ENCODE measurements around the gene ZNF511. TPM values are rescaled to one million over a fixed set of nuclear protein-coding genes. Genes with fewer than 3 reads are reported as not detected.

The ZNF511 gene
- polyA plus RNA-seq, 1 donor: 20.9 TPM

DNA sequence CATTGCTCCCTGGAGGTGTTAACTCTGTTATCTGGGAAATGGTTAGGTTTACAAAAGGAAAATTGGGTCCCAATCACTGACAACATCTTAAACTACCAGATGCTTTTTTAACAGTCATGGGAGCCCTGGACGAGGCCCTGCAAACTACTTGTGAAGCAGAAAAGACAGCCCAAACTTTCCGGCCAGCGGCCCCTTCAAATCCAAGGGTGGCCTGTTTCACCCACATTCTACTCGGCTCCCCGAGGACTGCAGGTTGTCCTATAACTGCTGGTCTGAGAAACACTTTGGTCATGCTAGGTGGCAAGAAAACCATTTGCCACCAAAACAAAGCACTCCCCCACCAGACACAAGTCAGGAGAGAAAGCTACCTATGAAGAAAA is 2.6 kb upstream of the ZNF511 start:
- DNase-seq: no peak
- no peak overlapping the region for H3K27ac ChIP-seq (ENCODE audit: low read length)

DNA sequence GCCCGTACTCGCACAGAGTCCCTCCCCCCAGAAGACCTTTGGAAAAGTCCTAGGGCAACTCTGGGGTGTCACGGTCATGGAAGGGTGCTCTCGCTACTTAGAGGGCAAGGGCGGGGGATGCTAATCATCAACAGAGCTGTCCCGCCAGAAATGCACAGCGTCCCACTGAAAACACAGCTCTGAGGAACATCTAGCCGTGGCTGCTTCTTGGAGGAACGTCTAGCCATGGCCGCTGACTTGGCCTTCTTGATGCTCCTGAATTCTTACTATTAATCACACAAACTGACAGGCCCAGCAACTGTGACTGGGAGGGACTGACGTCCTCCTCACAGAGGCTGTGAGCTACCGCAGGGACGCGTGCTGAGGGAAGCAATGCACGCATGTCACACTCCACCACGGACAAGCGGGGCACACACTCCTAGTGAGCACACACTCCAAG is 1.8 kb upstream of the ZNF511 start:
- H3K27ac ChIP-seq (ENCODE audit: low read length): no peak overlapping the region
- no peak for DNase-seq
- H3K9me3 ChIP-seq (ENCODE audit: control insufficient read depth, low read depth, low read length): peaks cover 11% of the 10 kb centered on the region
- H3K27me3 ChIP-seq (ENCODE audit: control insufficient read depth, insufficient read depth, low read length): no peaks in the 10 kb centered on the region
- H3K4me1 ChIP-seq (ENCODE audit: control insufficient read depth, insufficient read depth, low read length): peaks cover 12% of the 10 kb centered on the region
- no CpG with 5 or more reads among the region's 17 CpGs for WGBS (ENCODE audit: insufficient coverage, low lambda C conversion rate)
- H3K36me3 ChIP-seq (ENCODE audit: control insufficient read depth, insufficient read depth, low read length): peaks cover 39% of the 10 kb centered on the region
- no peak overlapping the region for H3K4me3 ChIP-seq (ENCODE audit: low read length)

More for the DNA sequence above, 2.6 kb upstream of the ZNF511 start:
- no peaks in the 10 kb centered on the region for H3K27me3 ChIP-seq (ENCODE audit: control insufficient read depth, insufficient read depth, low read length)
- H3K36me3 ChIP-seq (ENCODE audit: control insufficient read depth, insufficient read depth, low read length): peaks cover 33% of the 10 kb centered on the region
- no peak overlapping the region for H3K4me3 ChIP-seq (ENCODE audit: low read length)
- peaks cover 11% of the 10 kb centered on the region for H3K9me3 ChIP-seq (ENCODE audit: control insufficient read depth, low read depth, low read length)
- peaks cover 12% of the 10 kb centered on the region for H3K4me1 ChIP-seq (ENCODE audit: control insufficient read depth, insufficient read depth, low read length)
- no CpG with 5 or more reads among the region's 5 CpGs for WGBS (ENCODE audit: insufficient coverage, low lambda C conversion rate)

DNA sequence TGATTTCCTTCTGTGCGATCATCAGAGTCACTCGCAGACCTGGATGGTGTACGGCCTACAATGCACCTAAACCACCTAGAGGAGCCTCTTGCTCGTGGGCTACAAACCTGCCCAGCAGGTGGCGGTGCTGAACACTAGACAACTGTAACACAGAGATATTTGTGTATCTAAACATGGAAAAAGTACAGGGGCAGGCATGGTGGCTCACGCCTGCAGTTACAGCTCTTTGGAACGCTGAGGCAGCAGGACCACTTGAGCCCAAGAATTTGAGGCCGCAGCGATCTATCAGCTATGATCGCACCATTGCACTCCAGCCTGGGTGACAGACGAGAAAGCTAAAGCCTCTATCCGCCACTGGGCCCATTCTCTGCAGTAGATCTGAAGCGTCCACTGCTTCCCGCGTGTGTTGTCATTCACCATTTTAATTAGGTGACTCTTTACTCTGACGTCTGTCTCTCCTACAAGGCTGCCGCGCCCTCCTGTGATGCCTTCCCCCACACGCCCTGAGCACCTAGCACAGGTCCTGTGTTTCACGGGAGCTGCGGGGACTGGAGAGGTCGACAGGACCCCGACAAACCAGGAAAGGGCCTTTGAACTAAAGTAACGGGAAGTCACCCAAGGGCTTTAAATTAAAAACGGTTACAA is 816 bp upstream of the ZNF511 start:
- Histone ChIP-seq H3K4me3 (ENCODE audit: low read length) (peak overlapping the region; percentile 69), H3K4me1 (ENCODE audit: control insufficient read depth, insufficient read depth, low read length) (peaks cover 12% of the 10 kb centered on the region), H3K27ac (ENCODE audit: low read length) (peak overlapping the region; percentile 65), H3K27me3 (ENCODE audit: control insufficient read depth, insufficient read depth, low read length) (no peaks in the 10 kb centered on the region), H3K9me3 (ENCODE audit: control insufficient read depth, low read depth, low read length) (peaks cover 11% of the 10 kb centered on the region), H3K36me3 (ENCODE audit: control insufficient read depth, insufficient read depth, low read length) (peaks cover 41% of the 10 kb centered on the region)
- no CpG with 5 or more reads among the region's 25 CpGs for WGBS (ENCODE audit: insufficient coverage, low lambda C conversion rate)
- peak; percentile 89 to 90 for DNase-seq

DNA sequence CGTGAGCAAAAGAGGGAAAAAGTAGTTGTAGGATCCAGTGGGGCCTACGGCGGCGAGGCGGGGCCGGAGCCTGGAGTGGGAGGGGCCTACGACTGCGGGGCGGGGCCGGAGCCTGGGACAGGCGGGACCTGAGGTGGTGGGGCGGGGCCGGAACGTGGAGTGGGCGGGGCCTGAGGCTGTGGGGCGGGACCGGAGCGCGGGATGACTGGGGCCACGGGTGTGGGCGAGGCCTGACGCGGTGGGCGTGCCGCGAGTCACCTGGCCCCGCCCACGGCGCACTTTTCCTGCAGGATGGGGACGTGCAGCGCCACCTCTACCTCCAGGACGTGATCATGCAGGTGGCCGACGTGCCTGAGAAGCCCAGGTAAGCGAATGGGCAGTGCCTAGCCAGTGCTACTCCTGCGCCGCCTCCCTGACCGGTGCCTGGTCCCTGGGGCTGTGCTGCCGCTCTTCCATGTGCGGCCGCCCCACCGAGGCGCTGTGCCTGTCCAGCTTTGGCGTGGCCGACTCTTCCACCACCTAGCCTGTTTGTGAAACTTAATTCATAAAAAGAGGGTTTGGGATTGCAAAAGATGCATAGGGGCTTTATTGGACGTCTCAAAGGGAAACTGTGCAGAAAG is 496 bp downstream of the ZNF511 start:
- peaks cover 12% of the 10 kb centered on the region for H3K4me1 ChIP-seq (ENCODE audit: control insufficient read depth, insufficient read depth, low read length)
- H3K4me3 ChIP-seq (ENCODE audit: low read length): peak overlapping the region; percentile 69
- peaks cover 11% of the 10 kb centered on the region for H3K9me3 ChIP-seq (ENCODE audit: control insufficient read depth, low read depth, low read length)
- H3K27me3 ChIP-seq (ENCODE audit: control insufficient read depth, insufficient read depth, low read length): no peaks in the 10 kb centered on the region
- peaks cover 35% of the 10 kb centered on the region for H3K36me3 ChIP-seq (ENCODE audit: control insufficient read depth, insufficient read depth, low read length)
- peak in 1 of 2 donors; percentile 90 for DNase-seq
- WGBS (ENCODE audit: insufficient coverage, low lambda C conversion rate): no CpG with 5 or more reads among the region's 46 CpGs
- H3K27ac ChIP-seq (ENCODE audit: low read length): peak overlapping the region; percentile 65

DNA sequence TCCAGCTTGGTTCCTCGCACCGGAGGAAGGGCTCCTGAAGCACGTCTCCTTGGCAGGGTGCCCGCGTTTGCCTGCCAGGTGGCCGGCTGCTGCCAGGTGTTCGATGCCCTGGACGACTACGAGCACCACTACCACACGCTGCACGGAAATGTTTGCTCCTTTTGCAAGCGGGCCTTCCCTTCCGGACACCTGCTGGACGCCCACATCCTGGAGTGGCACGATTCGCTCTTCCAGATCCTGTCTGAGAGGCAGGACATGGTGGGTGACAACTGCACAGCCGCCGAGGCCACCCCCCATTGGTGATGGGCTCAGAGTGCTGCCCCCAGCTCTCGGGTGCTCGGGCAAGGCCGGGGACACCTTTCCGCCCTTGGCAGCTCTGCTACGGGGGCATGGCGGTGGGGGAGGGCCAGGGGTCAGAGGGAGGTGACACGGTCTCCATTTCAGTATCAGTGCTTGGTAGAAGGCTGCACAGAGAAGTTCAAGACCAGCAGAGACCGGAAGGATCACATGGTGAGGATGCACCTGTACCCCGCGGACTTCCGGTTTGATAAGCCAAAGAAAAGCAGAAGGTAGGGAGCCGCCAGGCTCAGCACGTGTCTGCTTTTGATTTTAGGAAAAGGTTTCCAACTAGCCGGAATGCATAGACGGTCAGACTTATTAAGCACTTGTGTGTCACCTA is 1.1 kb downstream of the ZNF511 start:
- 100% methylated on average over 1 of the region's 33 CpGs for WGBS (ENCODE audit: insufficient coverage, low lambda C conversion rate)
- Histone ChIP-seq H3K4me1 (ENCODE audit: control insufficient read depth, insufficient read depth, low read length) (peaks cover 12% of the 10 kb centered on the region), H3K36me3 (ENCODE audit: control insufficient read depth, insufficient read depth, low read length) (peaks cover 35% of the 10 kb centered on the region), H3K4me3 (ENCODE audit: low read length) (no peak overlapping the region), H3K27me3 (ENCODE audit: control insufficient read depth, insufficient read depth, low read length) (no peaks in the 10 kb centered on the region), H3K27ac (ENCODE audit: low read length) (no peak overlapping the region), H3K9me3 (ENCODE audit: control insufficient read depth, low read depth, low read length) (peaks cover 11% of the 10 kb centered on the region)
- no peak for DNase-seq

DNA sequence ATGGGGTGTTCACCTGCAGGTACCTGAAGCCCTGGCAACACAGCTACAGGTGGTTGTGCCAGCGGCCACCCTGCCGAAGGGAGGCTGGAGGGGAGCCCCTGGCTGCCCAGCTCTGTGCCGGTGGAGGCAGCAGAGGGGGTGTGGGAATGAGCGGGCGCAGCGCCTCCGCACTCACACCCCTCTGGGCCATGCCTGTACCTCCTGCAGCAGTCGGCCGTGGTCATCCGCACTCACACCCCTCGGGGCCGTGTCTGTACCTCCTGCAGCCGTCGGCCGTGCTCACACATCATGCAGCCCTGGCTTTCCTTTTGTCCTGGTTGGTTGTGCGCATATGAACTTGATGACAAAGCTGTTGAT is 1.7 kb downstream of the ZNF511 start:
- Histone ChIP-seq H3K9me3 (ENCODE audit: control insufficient read depth, low read depth, low read length) (peaks cover 11% of the 10 kb centered on the region), H3K27ac (ENCODE audit: low read length) (no peak overlapping the region), H3K4me3 (ENCODE audit: low read length) (no peak overlapping the region), H3K4me1 (ENCODE audit: control insufficient read depth, insufficient read depth, low read length) (peaks cover 12% of the 10 kb centered on the region), H3K36me3 (ENCODE audit: control insufficient read depth, insufficient read depth, low read length) (peaks cover 35% of the 10 kb centered on the region), H3K27me3 (ENCODE audit: control insufficient read depth, insufficient read depth, low read length) (no peaks in the 10 kb centered on the region)
- DNase-seq: no peak
- no CpG with 5 or more reads among the region's 16 CpGs for WGBS (ENCODE audit: insufficient coverage, low lambda C conversion rate)

DNA sequence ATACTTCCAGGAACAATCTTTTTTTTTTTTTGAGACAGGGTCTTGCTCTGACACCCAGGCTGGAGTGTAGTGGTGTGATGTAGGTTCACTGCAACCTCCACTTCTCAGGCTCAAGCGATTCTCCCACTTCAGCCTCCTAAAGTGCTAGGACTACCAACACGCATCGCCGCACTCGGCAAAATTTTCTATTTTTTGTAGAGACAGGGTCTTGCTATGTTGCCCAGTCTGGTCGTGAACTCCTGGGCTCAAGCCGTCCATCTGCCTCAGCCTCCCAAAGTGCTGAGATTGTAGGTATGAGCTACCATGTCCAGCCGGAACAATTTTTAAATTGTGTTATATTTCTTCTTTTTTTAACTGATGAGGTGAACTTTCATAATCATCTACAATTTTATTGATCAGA is 2.1 kb downstream of the ZNF511 start:
- Histone ChIP-seq H3K27me3 (ENCODE audit: control insufficient read depth, insufficient read depth, low read length) (no peaks in the 10 kb centered on the region), H3K36me3 (ENCODE audit: control insufficient read depth, insufficient read depth, low read length) (peaks cover 35% of the 10 kb centered on the region), H3K9me3 (ENCODE audit: control insufficient read depth, low read depth, low read length) (peaks cover 11% of the 10 kb centered on the region), H3K4me1 (ENCODE audit: control insufficient read depth, insufficient read depth, low read length) (peaks cover 12% of the 10 kb centered on the region), H3K4me3 (ENCODE audit: low read length) (no peak overlapping the region), H3K27ac (ENCODE audit: low read length) (no peak overlapping the region)
- no CpG with 5 or more reads among the region's 8 CpGs for WGBS (ENCODE audit: insufficient coverage, low lambda C conversion rate)
- DNase-seq: no peak

DNA sequence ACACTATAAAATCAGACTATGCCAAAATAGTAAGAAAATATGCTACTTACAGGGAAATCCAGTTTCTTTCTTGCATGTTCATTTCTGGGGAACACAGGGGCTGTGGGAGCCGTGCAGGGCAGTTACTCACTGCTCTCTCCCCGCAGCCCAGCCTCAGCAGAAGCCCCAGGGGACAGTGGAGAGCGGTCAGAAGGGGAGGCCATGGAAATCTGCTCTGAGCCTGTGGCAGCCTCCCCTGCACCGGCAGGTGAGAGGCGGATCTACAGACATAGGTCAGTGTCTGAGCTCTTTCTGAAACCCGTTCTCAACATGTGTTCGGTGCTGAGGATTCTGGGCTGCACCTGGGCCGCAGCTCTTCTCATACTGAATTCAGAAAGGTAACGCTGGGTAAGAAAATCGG is 2.9 kb downstream of the ZNF511 start:
- Histone ChIP-seq H3K4me3 (ENCODE audit: low read length) (no peak overlapping the region), H3K36me3 (ENCODE audit: control insufficient read depth, insufficient read depth, low read length) (peaks cover 35% of the 10 kb centered on the region), H3K4me1 (ENCODE audit: control insufficient read depth, insufficient read depth, low read length) (peaks cover 12% of the 10 kb centered on the region), H3K27ac (ENCODE audit: low read length) (no peak overlapping the region), H3K9me3 (ENCODE audit: control insufficient read depth, low read depth, low read length) (peaks cover 11% of the 10 kb centered on the region), H3K27me3 (ENCODE audit: control insufficient read depth, insufficient read depth, low read length) (no peaks in the 10 kb centered on the region)
- no CpG with 5 or more reads among the region's 10 CpGs for WGBS (ENCODE audit: insufficient coverage, low lambda C conversion rate)
- DNase-seq: no peak

DNA sequence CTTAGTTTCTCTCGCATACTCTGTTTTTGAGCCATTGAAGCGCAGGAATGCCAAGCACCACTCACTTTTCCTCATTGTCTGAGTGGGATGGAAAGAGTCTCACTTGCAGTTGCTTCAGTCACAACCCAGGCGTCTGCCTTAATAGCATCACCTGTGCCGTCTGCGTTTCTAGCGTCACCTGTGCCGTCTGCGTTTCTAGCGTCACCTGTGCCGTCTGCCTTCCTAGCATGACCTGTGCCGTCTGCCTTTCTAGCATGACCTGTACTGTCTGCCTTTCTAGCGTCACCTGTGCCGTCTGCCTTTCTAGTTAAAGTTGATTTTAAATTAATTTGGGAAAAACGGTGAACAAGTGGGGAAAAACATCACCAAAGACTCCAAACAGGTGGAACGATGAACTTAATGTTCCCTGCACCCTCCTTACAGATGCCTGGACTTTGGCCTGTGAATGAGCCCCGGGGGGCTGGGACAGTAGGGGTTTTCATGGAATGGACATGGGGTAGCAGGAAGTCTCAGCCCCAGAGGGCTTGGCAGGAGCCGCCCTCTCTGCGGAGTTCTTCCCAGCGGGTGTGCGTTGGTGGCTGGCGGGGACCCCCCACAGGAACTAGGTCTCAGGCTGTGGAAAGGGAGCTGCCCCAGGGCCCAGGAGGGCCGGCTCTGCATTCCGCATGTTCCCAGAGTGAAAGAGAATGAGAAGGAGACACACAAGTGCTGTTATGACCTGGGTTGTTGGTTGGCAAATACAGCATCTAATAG is 3.5 kb downstream of the ZNF511 start:
- DNase-seq: no peak
- H3K36me3 ChIP-seq (ENCODE audit: control insufficient read depth, insufficient read depth, low read length): peaks cover 34% of the 10 kb centered on the region
- peaks cover 7% of the 10 kb centered on the region for H3K4me1 ChIP-seq (ENCODE audit: control insufficient read depth, insufficient read depth, low read length)
- H3K27ac ChIP-seq (ENCODE audit: low read length): no peak overlapping the region
- no peak overlapping the region for H3K4me3 ChIP-seq (ENCODE audit: low read length)
- peaks cover 11% of the 10 kb centered on the region for H3K9me3 ChIP-seq (ENCODE audit: control insufficient read depth, low read depth, low read length)
- WGBS (ENCODE audit: insufficient coverage, low lambda C conversion rate): 100% methylated on average over 1 of the region's 23 CpGs
- H3K27me3 ChIP-seq (ENCODE audit: control insufficient read depth, insufficient read depth, low read length): no peaks in the 10 kb centered on the region

DNA sequence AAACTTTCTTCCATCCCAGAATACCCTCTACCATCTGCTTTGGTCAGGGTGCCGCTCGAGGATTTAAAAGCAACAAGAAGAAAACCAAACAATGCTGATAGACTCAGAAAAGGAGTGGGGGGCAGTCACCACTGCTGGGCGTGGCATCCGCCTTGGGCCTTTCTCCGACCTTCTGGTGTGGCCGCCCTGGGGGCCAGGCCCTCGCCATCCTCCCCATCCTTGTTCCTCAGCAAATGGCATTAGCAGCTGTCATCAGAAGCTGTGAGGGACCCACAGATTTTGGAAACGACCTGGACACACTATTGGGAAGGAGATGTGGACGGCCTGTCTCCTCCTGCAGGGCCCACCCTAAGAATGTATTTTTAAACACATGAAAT is 4.0 kb downstream of the ZNF511 start:
- no peak overlapping the region for H3K4me3 ChIP-seq (ENCODE audit: low read length)
- no peaks in the 10 kb centered on the region for H3K27me3 ChIP-seq (ENCODE audit: control insufficient read depth, insufficient read depth, low read length)
- no peak overlapping the region for H3K27ac ChIP-seq (ENCODE audit: low read length)
- H3K9me3 ChIP-seq (ENCODE audit: control insufficient read depth, low read depth, low read length): peaks cover 11% of the 10 kb centered on the region
- H3K36me3 ChIP-seq (ENCODE audit: control insufficient read depth, insufficient read depth, low read length): peaks cover 34% of the 10 kb centered on the region
- no peak for DNase-seq
- H3K4me1 ChIP-seq (ENCODE audit: control insufficient read depth, insufficient read depth, low read length): peaks cover 4% of the 10 kb centered on the region
- 100% methylated on average over 1 of the region's 9 CpGs for WGBS (ENCODE audit: insufficient coverage, low lambda C conversion rate)

Data from large intestine (tissue), 3 donors.